Measurements from ENCODE around the gene NRROS.

NRROS gene

GRCh38 chr3:196700801-196701200, 61.3 kb downstream of the NRROS start:
- Histone ChIP-seq H3K4me3 (ENCODE audit: low read length) (no peak overlapping the region), H3K36me3 (ENCODE audit: control insufficient read depth, insufficient read depth, low read length) (no peaks in the 10 kb centered on the region), H3K4me2 (ENCODE audit: low read length) (no peak overlapping the region), H2BK5ac (ENCODE audit: low read length) (no peak overlapping the region), H3K79me1 (ENCODE audit: low read length) (no peaks in the 10 kb centered on the region), H3K18ac (ENCODE audit: low read length) (no peak overlapping the region), H3K27me3 (ENCODE audit: insufficient read depth, low read length, poor library complexity) (no peaks in the 10 kb centered on the region), H4K8ac (ENCODE audit: low read depth, low read length) (no peak overlapping the region), H2AK5ac (ENCODE audit: low read length) (no peak overlapping the region), H3K56ac (ENCODE audit: low read length) (no peak overlapping the region), H4K5ac (ENCODE audit: low read length) (no peak overlapping the region), H2BK120ac (ENCODE audit: low read depth, low read length) (no peak overlapping the region), H3K23ac (ENCODE audit: low read length) (no peak overlapping the region), H2BK15ac (replicated peaks; ENCODE audit: low read depth) (no peak overlapping the region), H3K27ac (ENCODE audit: low read depth, low read length) (no peak overlapping the region), H3K79me2 (ENCODE audit: control insufficient read depth, insufficient read depth, low read length) (no peaks in the 10 kb centered on the region), H3K9ac (ENCODE audit: low read length) (no peak overlapping the region), H3K4me1 (ENCODE audit: control insufficient read depth, low read depth, low read length) (no peaks in the 10 kb centered on the region), H3K4ac (ENCODE audit: low read depth, low read length) (no peak overlapping the region)
- WGBS (ENCODE audit: extremely low coverage, insufficient coverage, low lambda C conversion rate) = no CpG with 5 or more reads among the region's 4 CpGs
- no peak for DNase-seq

GRCh38 chr3:196706327-196706726, 66.8 kb downstream of the NRROS start:
- no peaks in the 10 kb centered on the region for H3K79me2 ChIP-seq (ENCODE audit: control insufficient read depth, insufficient read depth, low read length)
- WGBS (ENCODE audit: extremely low coverage, insufficient coverage, low lambda C conversion rate) = no CpG with 5 or more reads among the region's 5 CpGs
- no peak overlapping the region for H3K27ac ChIP-seq (ENCODE audit: low read depth, low read length)
- H3K4me1 ChIP-seq (ENCODE audit: control insufficient read depth, low read depth, low read length) = no peaks in the 10 kb centered on the region
- H4K5ac ChIP-seq (ENCODE audit: low read length) = no peak overlapping the region
- H3K4ac ChIP-seq (ENCODE audit: low read depth, low read length) = no peak overlapping the region
- H3K4me3 ChIP-seq (ENCODE audit: low read length) = no peak overlapping the region
- no peaks in the 10 kb centered on the region for H3K79me1 ChIP-seq (ENCODE audit: low read length)
- no peak overlapping the region for H2BK120ac ChIP-seq (ENCODE audit: low read depth, low read length)
- no peaks in the 10 kb centered on the region for H3K36me3 ChIP-seq (ENCODE audit: control insufficient read depth, insufficient read depth, low read length)
- no peak overlapping the region for H3K56ac ChIP-seq (ENCODE audit: low read length)
- no peak overlapping the region for H2BK5ac ChIP-seq (ENCODE audit: low read length)
- H2AK5ac ChIP-seq (ENCODE audit: low read length) = no peak overlapping the region
- H2BK15ac ChIP-seq (replicated peaks; ENCODE audit: low read depth) = no peak overlapping the region
- no peak overlapping the region for H3K4me2 ChIP-seq (ENCODE audit: low read length)
- DNase-seq = no peak
- no peak overlapping the region for H3K23ac ChIP-seq (ENCODE audit: low read length)
- H3K18ac ChIP-seq (ENCODE audit: low read length) = no peak overlapping the region
- H3K27me3 ChIP-seq (ENCODE audit: insufficient read depth, low read length, poor library complexity) = no peaks in the 10 kb centered on the region
- no peak overlapping the region for H4K8ac ChIP-seq (ENCODE audit: low read depth, low read length)
- H3K9ac ChIP-seq (ENCODE audit: low read length) = no peak overlapping the region

GRCh38 chr3:196706731-196707130, 67.2 kb downstream of the NRROS start:
- Histone ChIP-seq H3K56ac (ENCODE audit: low read length) (no peak overlapping the region), H4K8ac (ENCODE audit: low read depth, low read length) (no peak overlapping the region), H3K79me2 (ENCODE audit: control insufficient read depth, insufficient read depth, low read length) (no peaks in the 10 kb centered on the region), H2BK5ac (ENCODE audit: low read length) (no peak overlapping the region), H2AK5ac (ENCODE audit: low read length) (no peak overlapping the region), H3K4me3 (ENCODE audit: low read length) (no peak overlapping the region), H3K27ac (ENCODE audit: low read depth, low read length) (no peak overlapping the region), H3K18ac (ENCODE audit: low read length) (no peak overlapping the region), H4K5ac (ENCODE audit: low read length) (no peak overlapping the region), H3K4me2 (ENCODE audit: low read length) (no peak overlapping the region), H2BK120ac (ENCODE audit: low read depth, low read length) (no peak overlapping the region), H3K9ac (ENCODE audit: low read length) (no peak overlapping the region), H3K79me1 (ENCODE audit: low read length) (no peaks in the 10 kb centered on the region), H3K4me1 (ENCODE audit: control insufficient read depth, low read depth, low read length) (no peaks in the 10 kb centered on the region), H3K4ac (ENCODE audit: low read depth, low read length) (no peak overlapping the region), H3K36me3 (ENCODE audit: control insufficient read depth, insufficient read depth, low read length) (no peaks in the 10 kb centered on the region), H2BK15ac (replicated peaks; ENCODE audit: low read depth) (no peak overlapping the region), H3K23ac (ENCODE audit: low read length) (no peak overlapping the region), H3K27me3 (ENCODE audit: insufficient read depth, low read length, poor library complexity) (no peaks in the 10 kb centered on the region)
- DNase-seq = no peak
- no CpG with 5 or more reads among the region's 4 CpGs for WGBS (ENCODE audit: extremely low coverage, insufficient coverage, low lambda C conversion rate)

GRCh38 chr3:196707566-196707965, 68.1 kb downstream of the NRROS start:
- Histone ChIP-seq H3K27me3 (ENCODE audit: insufficient read depth, low read length, poor library complexity) (no peaks in the 10 kb centered on the region), H3K23ac (ENCODE audit: low read length) (no peak overlapping the region), H4K8ac (ENCODE audit: low read depth, low read length) (no peak overlapping the region), H3K79me1 (ENCODE audit: low read length) (no peaks in the 10 kb centered on the region), H3K27ac (ENCODE audit: low read depth, low read length) (no peak overlapping the region), H2BK120ac (ENCODE audit: low read depth, low read length) (no peak overlapping the region), H3K18ac (ENCODE audit: low read length) (no peak overlapping the region), H3K79me2 (ENCODE audit: control insufficient read depth, insufficient read depth, low read length) (no peaks in the 10 kb centered on the region), H3K4me3 (ENCODE audit: low read length) (no peak overlapping the region), H3K4ac (ENCODE audit: low read depth, low read length) (no peak overlapping the region), H3K4me2 (ENCODE audit: low read length) (no peak overlapping the region), H3K36me3 (ENCODE audit: control insufficient read depth, insufficient read depth, low read length) (no peaks in the 10 kb centered on the region), H2BK5ac (ENCODE audit: low read length) (no peak overlapping the region), H3K4me1 (ENCODE audit: control insufficient read depth, low read depth, low read length) (no peaks in the 10 kb centered on the region), H4K5ac (ENCODE audit: low read length) (no peak overlapping the region), H3K9ac (ENCODE audit: low read length) (no peak overlapping the region), H2BK15ac (replicated peaks; ENCODE audit: low read depth) (no peak overlapping the region), H2AK5ac (ENCODE audit: low read length) (no peak overlapping the region), H3K56ac (ENCODE audit: low read length) (no peak overlapping the region)
- 100% methylated on average over 2 of the region's 8 CpGs for WGBS (ENCODE audit: extremely low coverage, insufficient coverage, low lambda C conversion rate)
- no peak for DNase-seq

- no peak overlapping the region for H2BK120ac ChIP-seq (ENCODE audit: low read depth, low read length)
- WGBS (ENCODE audit: extremely low coverage, insufficient coverage, low lambda C conversion rate) = no CpG with 5 or more reads among the region's 7 CpGs
Measured at GRCh38 chr3:196708467-196708866, 69.0 kb downstream of the NRROS start.

More at GRCh38 chr3:196708467-196708866, 69.0 kb downstream of the NRROS start:
- H3K4me2 ChIP-seq (ENCODE audit: low read length) = no peak overlapping the region
- no peak overlapping the region for H2BK5ac ChIP-seq (ENCODE audit: low read length)
- no peak overlapping the region for H4K5ac ChIP-seq (ENCODE audit: low read length)
- H3K18ac ChIP-seq (ENCODE audit: low read length) = no peak overlapping the region
- no peak for DNase-seq
- H3K4ac ChIP-seq (ENCODE audit: low read depth, low read length) = no peak overlapping the region
- H3K36me3 ChIP-seq (ENCODE audit: control insufficient read depth, insufficient read depth, low read length) = no peaks in the 10 kb centered on the region
- no peak overlapping the region for H3K9ac ChIP-seq (ENCODE audit: low read length)
- no peak overlapping the region for H3K4me3 ChIP-seq (ENCODE audit: low read length)
- H3K4me1 ChIP-seq (ENCODE audit: control insufficient read depth, low read depth, low read length) = no peaks in the 10 kb centered on the region
- H3K79me2 ChIP-seq (ENCODE audit: control insufficient read depth, insufficient read depth, low read length) = no peaks in the 10 kb centered on the region
- H3K56ac ChIP-seq (ENCODE audit: low read length) = no peak overlapping the region
- H3K23ac ChIP-seq (ENCODE audit: low read length) = no peak overlapping the region
- no peaks in the 10 kb centered on the region for H3K27me3 ChIP-seq (ENCODE audit: insufficient read depth, low read length, poor library complexity)
- no peak overlapping the region for H2AK5ac ChIP-seq (ENCODE audit: low read length)
- H3K79me1 ChIP-seq (ENCODE audit: low read length) = no peaks in the 10 kb centered on the region
- H4K8ac ChIP-seq (ENCODE audit: low read depth, low read length) = no peak overlapping the region
- no peak overlapping the region for H2BK15ac ChIP-seq (replicated peaks; ENCODE audit: low read depth)
- no peak overlapping the region for H3K27ac ChIP-seq (ENCODE audit: low read depth, low read length)
